HL-60 (cell line): Measurements from ENCODE around the gene HIPK2.

Source experiments
- CTCF ChIP-seq: IDR thresholded peaks from one replicate; pipeline ENCODE4 v1.5.1; 2011; ENCODE audit warnings: low read length, control low read depth, inconsistent platforms; ENCODE audit not compliant: insufficient read depth
- GABPA ChIP-seq: IDR thresholded peaks from 2 replicates; pipeline ENCODE4 v1.6.1; 2012; ENCODE audit warnings: low read depth
- POLR2AphosphoS5 ChIP-seq: IDR thresholded peaks from 2 replicates; pipeline ENCODE4 v1.6.1; 2012; ENCODE audit warnings: low read depth
- REST ChIP-seq: IDR thresholded peaks from 2 replicates; pipeline ENCODE4 v1.6.1; 2012; ENCODE audit warnings: low read depth; ENCODE audit not compliant: insufficient replicate concordance
- SPI1 ChIP-seq: IDR thresholded peaks from 2 replicates; pipeline ENCODE4 v1.6.1; 2012; ENCODE audit warnings: low read depth, mild to moderate bottlenecking, borderline replicate concordance

GRCh38 chr7:139594911-139595476, 182.8 kb downstream of the HIPK2 start:
- no peak for TF ChIP-seq CTCF
- TF ChIP-seq POLR2AphosphoS5, result no peak
- TF ChIP-seq SPI1, result no peak
- TF ChIP-seq GABPA, result no peak
- TF ChIP-seq REST, result no peak
